ENCODE results near the gene ERBB4. TPM values are rescaled to one million over a fixed set of nuclear protein-coding genes. Genes with fewer than 3 reads are reported as not detected.

Gene ERBB4
- polyA plus RNA-seq, 1 of the 3 experiments (the other 2 are of a cell fraction): 0.05 TPM

GRCh38 chr2:212186166-212186565 is 352.4 kb downstream of the ERBB4 start (continued):
- TF ChIP-seq SIN3A (IDR thresholded peaks at IDR 0.05; ENCODE audit: borderline replicate concordance, low read depth, low read length) (no peak), NFIC (IDR thresholded peaks at IDR 0.05; ENCODE audit: borderline replicate concordance) (no peak)
- TF ChIP-seq, protein P1, sequence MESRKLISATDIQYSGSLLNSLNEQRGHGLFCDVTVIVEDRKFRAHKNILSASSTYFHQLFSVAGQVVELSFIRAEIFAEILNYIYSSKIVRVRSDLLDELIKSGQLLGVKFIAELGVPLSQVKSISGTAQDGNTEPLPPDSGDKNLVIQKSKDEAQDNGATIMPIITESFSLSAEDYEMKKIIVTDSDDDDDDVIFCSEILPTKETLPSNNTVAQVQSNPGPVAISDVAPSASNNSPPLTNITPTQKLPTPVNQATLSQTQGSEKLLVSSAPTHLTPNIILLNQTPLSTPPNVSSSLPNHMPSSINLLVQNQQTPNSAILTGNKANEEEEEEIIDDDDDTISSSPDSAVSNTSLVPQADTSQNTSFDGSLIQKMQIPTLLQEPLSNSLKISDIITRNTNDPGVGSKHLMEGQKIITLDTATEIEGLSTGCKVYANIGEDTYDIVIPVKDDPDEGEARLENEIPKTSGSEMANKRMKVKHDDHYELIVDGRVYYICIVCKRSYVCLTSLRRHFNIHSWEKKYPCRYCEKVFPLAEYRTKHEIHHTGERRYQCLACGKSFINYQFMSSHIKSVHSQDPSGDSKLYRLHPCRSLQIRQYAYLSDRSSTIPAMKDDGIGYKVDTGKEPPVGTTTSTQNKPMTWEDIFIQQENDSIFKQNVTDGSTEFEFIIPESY (IDR thresholded peaks at IDR 0.05; ENCODE audit: borderline replicate concordance, low read depth): no peak

- Histone ChIP-seq H3K79me2 (ENCODE audit: insufficient read depth) (no peaks in the 10 kb centered on the region), H3K4me1 (ENCODE audit: control insufficient read depth in 1 of 2, insufficient read depth in 2 of 2, low read depth in 1 of 2, low read length in 1 of 2) (no peaks in the 10 kb centered on the region), H3K4me3 (ENCODE audit: low read depth in 2 of 2, low read length in 1 of 2) (no peak overlapping the region), H4K20me1 (ENCODE audit: insufficient read depth) (no peaks in the 10 kb centered on the region), H2AFZ (ENCODE audit: low read depth) (no peak overlapping the region; the same call in 1 of the 2 replicates), H3K9ac (no peak overlapping the region), H3K27me3 (ENCODE audit: insufficient read depth) (no peaks in the 10 kb centered on the region), H3K36me3 (replicated peaks in 1 of 2; ENCODE audit: control insufficient read depth in 1 of 2, insufficient read depth in 2 of 2, low read length in 1 of 2) (no peaks in the 10 kb centered on the region), H3F3A (replicated peaks; ENCODE audit: insufficient read depth) (no peaks in the 10 kb centered on the region), H3K9me3 (no peaks in the 10 kb centered on the region), H3K4me2 (no peak overlapping the region), H3K9me2 (no peaks in the 10 kb centered on the region), H3K27ac (ENCODE audit: low read depth in 2 of 2, low read length in 1 of 2) (no peak overlapping the region)
- TF ChIP-seq RAD21 (IDR thresholded peaks at IDR 0.05; ENCODE audit: low read length) (no peak), POLR2AphosphoS5 (IDR thresholded peaks at IDR 0.05; ENCODE audit: low read depth, low read length) (no peak)
- WGBS (ENCODE audit: low lambda C conversion rate): 43% methylated on average over 1 of the region's 1 CpG
- DNase-seq: no peak
- ChIA-PET POLR2A (no interaction called here), CTCF (interaction anchor here (0.7 kb wide), 1 partner anchor 177 kb away, joined by 3 read pairs; no protein-coding TSS in a partner anchor)
These were observed 357.0 kb downstream of the ERBB4 start for GRCh38 chr2:212181646-212182045.

GRCh38 chr2:212180408-212181083 is 358.1 kb downstream of the ERBB4 start:
- H3K79me2 ChIP-seq (ENCODE audit: insufficient read depth): no peaks in the 10 kb centered on the region
- no peak overlapping the region for H2AFZ ChIP-seq (ENCODE audit: low read depth)
- no peaks in the 10 kb centered on the region for H3K4me1 ChIP-seq (ENCODE audit: control insufficient read depth in 1 of 2, insufficient read depth in 2 of 2, low read depth in 1 of 2, low read length in 1 of 2)
- H3K9me2 ChIP-seq: no peaks in the 10 kb centered on the region
- H3K36me3 ChIP-seq (replicated peaks in 1 of 2; ENCODE audit: control insufficient read depth in 1 of 2, insufficient read depth in 2 of 2, low read length in 1 of 2): no peaks in the 10 kb centered on the region
- POLR2A ChIA-PET: no interaction called here
- no peak overlapping the region for H3K4me2 ChIP-seq
- no peaks in the 10 kb centered on the region for H3K27me3 ChIP-seq (ENCODE audit: insufficient read depth)
- no peaks in the 10 kb centered on the region for H4K20me1 ChIP-seq (ENCODE audit: insufficient read depth)
- H3K9ac ChIP-seq: no peak overlapping the region
- H3K9me3 ChIP-seq: no peaks in the 10 kb centered on the region
- TF ChIP-seq MXI1 (IDR thresholded peaks at IDR 0.05; ENCODE audit: low read depth, low read length) (no peak), GABPA (IDR thresholded peaks at IDR 0.05; ENCODE audit: low read depth) (no peak), MEF2A (IDR thresholded peaks at IDR 0.05; ENCODE audit: borderline replicate concordance, low read depth) (no peak), FOXM1 (IDR thresholded peaks at IDR 0.05; ENCODE audit: low read depth) (no peak), EZH2phosphoT487 (IDR thresholded peaks at IDR 0.05; ENCODE audit: borderline replicate concordance, low read depth) (no peak)
- no peak overlapping the region for H3K27ac ChIP-seq (ENCODE audit: low read depth in 2 of 2, low read length in 1 of 2)
- DNase-seq: no peak
- no peak overlapping the region for H3K4me3 ChIP-seq (ENCODE audit: low read depth in 2 of 2, low read length in 1 of 2)
- WGBS (ENCODE audit: low lambda C conversion rate): 73% methylated on average over 3 of the region's 3 CpGs
- H3F3A ChIP-seq (replicated peaks; ENCODE audit: insufficient read depth): no peaks in the 10 kb centered on the region
- CTCF ChIA-PET: no interaction called here

Measured in SK-N-SH (cell line).